HEK293 (cell line): ENCODE data around the gene CCBE1.

Source experiments
- GLIS1 ChIP-seq: fragments of 450-650 bp; formaldehyde crosslinking; IDR thresholded peaks from 2 replicates; pipeline ENCODE4 v1.5.1; 2016; ENCODE audit warnings: missing biosample characterization, missing genetic modification characterization
- SP7 ChIP-seq: fragments of 450-650 bp; formaldehyde crosslinking; IDR thresholded peaks from 2 replicates; pipeline ENCODE4 v1.5.1; 2016; ENCODE audit warnings: missing biosample characterization, missing genetic modification characterization
- ZNF558 ChIP-seq: fragments of 450-650 bp; formaldehyde crosslinking; IDR thresholded peaks from 2 replicates; pipeline ENCODE4 v1.5.1; 2016; ENCODE audit warnings: missing biosample characterization, missing genetic modification characterization
- TF ChIP-seq, protein P1 (sequence below): fragments of 450-650 bp; formaldehyde crosslinking; IDR thresholded peaks from 2 replicates; pipeline ENCODE4 v1.5.1; 2016; ENCODE audit warnings: missing biosample characterization, missing genetic modification characterization
- TF ChIP-seq, protein P2 (sequence below): fragments of 450-650 bp; formaldehyde crosslinking; IDR thresholded peaks from 2 replicates; pipeline ENCODE4 v1.5.1; 2016; ENCODE audit warnings: missing biosample characterization, missing genetic modification characterization
- TF ChIP-seq, protein P3 (sequence below): fragments of 450-650 bp; formaldehyde crosslinking; IDR thresholded peaks from 2 replicates; pipeline ENCODE4 v1.5.1; 2016; ENCODE audit warnings: missing biosample characterization, missing genetic modification characterization

DNA sequence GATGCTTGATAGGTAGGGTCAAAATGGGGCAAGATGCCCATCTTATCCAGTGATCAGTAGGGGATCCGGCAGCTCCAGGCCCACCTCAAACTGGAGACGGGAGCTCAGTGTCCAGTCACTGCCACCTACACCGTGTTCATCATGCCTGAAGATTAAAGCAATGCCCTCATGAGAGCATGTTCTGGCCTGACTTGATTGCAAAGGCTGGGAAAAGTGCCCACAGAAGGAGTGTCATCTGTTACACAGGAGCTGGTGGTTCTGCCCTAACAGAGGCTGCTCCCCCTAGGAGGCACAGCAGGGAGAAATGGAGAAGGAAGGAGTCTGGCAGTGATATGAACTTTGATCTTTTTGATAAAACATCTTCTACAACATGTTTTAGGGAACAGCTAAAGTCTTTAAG lies 92.3 kb downstream of the CCBE1 start:
- TF ChIP-seq, protein P1, sequence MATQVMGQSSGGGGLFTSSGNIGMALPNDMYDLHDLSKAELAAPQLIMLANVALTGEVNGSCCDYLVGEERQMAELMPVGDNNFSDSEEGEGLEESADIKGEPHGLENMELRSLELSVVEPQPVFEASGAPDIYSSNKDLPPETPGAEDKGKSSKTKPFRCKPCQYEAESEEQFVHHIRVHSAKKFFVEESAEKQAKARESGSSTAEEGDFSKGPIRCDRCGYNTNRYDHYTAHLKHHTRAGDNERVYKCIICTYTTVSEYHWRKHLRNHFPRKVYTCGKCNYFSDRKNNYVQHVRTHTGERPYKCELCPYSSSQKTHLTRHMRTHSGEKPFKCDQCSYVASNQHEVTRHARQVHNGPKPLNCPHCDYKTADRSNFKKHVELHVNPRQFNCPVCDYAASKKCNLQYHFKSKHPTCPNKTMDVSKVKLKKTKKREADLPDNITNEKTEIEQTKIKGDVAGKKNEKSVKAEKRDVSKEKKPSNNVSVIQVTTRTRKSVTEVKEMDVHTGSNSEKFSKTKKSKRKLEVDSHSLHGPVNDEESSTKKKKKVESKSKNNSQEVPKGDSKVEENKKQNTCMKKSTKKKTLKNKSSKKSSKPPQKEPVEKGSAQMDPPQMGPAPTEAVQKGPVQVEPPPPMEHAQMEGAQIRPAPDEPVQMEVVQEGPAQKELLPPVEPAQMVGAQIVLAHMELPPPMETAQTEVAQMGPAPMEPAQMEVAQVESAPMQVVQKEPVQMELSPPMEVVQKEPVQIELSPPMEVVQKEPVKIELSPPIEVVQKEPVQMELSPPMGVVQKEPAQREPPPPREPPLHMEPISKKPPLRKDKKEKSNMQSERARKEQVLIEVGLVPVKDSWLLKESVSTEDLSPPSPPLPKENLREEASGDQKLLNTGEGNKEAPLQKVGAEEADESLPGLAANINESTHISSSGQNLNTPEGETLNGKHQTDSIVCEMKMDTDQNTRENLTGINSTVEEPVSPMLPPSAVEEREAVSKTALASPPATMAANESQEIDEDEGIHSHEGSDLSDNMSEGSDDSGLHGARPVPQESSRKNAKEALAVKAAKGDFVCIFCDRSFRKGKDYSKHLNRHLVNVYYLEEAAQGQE (tag by site-specific recombination) = no peak
- TF ChIP-seq ZNF558 (tag by site-specific recombination) = no peak
- TF ChIP-seq SP7 (tag by site-specific recombination) = no peak
- TF ChIP-seq GLIS1 (tag by site-specific recombination) = no peak
- TF ChIP-seq, protein P2, sequence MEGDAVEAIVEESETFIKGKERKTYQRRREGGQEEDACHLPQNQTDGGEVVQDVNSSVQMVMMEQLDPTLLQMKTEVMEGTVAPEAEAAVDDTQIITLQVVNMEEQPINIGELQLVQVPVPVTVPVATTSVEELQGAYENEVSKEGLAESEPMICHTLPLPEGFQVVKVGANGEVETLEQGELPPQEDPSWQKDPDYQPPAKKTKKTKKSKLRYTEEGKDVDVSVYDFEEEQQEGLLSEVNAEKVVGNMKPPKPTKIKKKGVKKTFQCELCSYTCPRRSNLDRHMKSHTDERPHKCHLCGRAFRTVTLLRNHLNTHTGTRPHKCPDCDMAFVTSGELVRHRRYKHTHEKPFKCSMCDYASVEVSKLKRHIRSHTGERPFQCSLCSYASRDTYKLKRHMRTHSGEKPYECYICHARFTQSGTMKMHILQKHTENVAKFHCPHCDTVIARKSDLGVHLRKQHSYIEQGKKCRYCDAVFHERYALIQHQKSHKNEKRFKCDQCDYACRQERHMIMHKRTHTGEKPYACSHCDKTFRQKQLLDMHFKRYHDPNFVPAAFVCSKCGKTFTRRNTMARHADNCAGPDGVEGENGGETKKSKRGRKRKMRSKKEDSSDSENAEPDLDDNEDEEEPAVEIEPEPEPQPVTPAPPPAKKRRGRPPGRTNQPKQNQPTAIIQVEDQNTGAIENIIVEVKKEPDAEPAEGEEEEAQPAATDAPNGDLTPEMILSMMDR (tag by site-specific recombination) = no peak
- TF ChIP-seq, protein P3, sequence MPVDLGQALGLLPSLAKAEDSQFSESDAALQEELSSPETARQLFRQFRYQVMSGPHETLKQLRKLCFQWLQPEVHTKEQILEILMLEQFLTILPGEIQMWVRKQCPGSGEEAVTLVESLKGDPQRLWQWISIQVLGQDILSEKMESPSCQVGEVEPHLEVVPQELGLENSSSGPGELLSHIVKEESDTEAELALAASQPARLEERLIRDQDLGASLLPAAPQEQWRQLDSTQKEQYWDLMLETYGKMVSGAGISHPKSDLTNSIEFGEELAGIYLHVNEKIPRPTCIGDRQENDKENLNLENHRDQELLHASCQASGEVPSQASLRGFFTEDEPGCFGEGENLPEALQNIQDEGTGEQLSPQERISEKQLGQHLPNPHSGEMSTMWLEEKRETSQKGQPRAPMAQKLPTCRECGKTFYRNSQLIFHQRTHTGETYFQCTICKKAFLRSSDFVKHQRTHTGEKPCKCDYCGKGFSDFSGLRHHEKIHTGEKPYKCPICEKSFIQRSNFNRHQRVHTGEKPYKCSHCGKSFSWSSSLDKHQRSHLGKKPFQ = no peak
